PC-9 (cell line): Measurements from ENCODE around the gene RPL32. TPM values are rescaled to one million over a fixed set of nuclear protein-coding genes. Genes with fewer than 3 reads are reported as not detected.

Experiments used
- BruUV-seq: library from RNA; stranded (reverse); fragments of 400-500 nt; replicated peaks from 2 replicates; lab custom pipeline; 2021; lab: Mats Ljungman, UMichigan
- CTCF ChIA-PET: fragments of 300-600 bp; sonication (Branson Sonifier 250); formaldehyde crosslinking; loops from one replicate; lab custom pipeline; 2022; ENCODE audit warnings: antibody characterized with exemption; lab: Charles Lee
- POLR2A ChIA-PET: fragments of 300-600 bp; sonication (Branson Sonifier 250); formaldehyde crosslinking; loops from one replicate; lab custom pipeline; 2022; ENCODE audit warnings: antibody characterized with exemption; ENCODE audit not compliant: unreplicated experiment; lab: Charles Lee
- DNase-seq, 2 experiments: peaks; one replicate each; pipeline versions ENCODE4 v3.0.0 to v3.0.0-alpha.2; 2015 to 2022; ENCODE audit warnings: mixed read lengths in 1 of 2
- H2AFZ ChIP-seq: fragments of 200-600 bp; sonication (generic); 2 replicates; pipeline ENCODE4 v1.8.1; 2017; ENCODE audit warnings: antibody characterized with exemption
- H3F3A ChIP-seq: fragments of 200-600 bp; sonication (generic); 2 replicates; pipeline ENCODE4 v1.8.1; 2017; ENCODE audit warnings: antibody characterized with exemption, mild to moderate bottlenecking, low read depth; ENCODE audit not compliant: insufficient read depth
- H3K27ac ChIP-seq: fragments of 200-600 bp; sonication (generic); 2 replicates; pipeline ENCODE4 v1.6.1; 2016; ENCODE audit warnings: mixed run types
- H3K27me3 ChIP-seq: fragments of 200-600 bp; sonication (generic); 2 replicates; pipeline ENCODE4 v1.6.1; 2016; ENCODE audit warnings: low read depth, mixed run types; ENCODE audit not compliant: insufficient read depth
- H3K36me3 ChIP-seq: fragments of 200-600 bp; sonication (generic); 2 replicates; pipeline ENCODE4 v1.6.1; 2016; ENCODE audit warnings: low read depth, mixed run types
- H3K4me1 ChIP-seq: fragments of 200-600 bp; sonication (generic); replicated peaks from 2 replicates; pipeline ENCODE4 v1.6.1; 2016; ENCODE audit warnings: mixed run types; ENCODE audit not compliant: insufficient read depth
- H3K4me2 ChIP-seq: fragments of 200-600 bp; sonication (generic); 2 replicates; pipeline ENCODE4 v1.6.1; 2017; ENCODE audit warnings: mixed run types
- H3K4me3 ChIP-seq: fragments of 200-600 bp; sonication (generic); 2 replicates; pipeline ENCODE4 v1.6.1; 2016; ENCODE audit warnings: mixed run types
- H3K79me2 ChIP-seq: fragments of 200-600 bp; sonication (generic); 2 replicates; pipeline ENCODE4 v1.6.1; 2017; ENCODE audit warnings: low read depth, mixed run types
- H3K9me2 ChIP-seq: fragments of 200-600 bp; sonication (generic); 2 replicates; pipeline ENCODE4 v1.8.1; 2017; ENCODE audit warnings: mild to moderate bottlenecking; ENCODE audit not compliant: insufficient read depth
- H3K9me3 ChIP-seq: fragments of 200-600 bp; sonication (generic); 2 replicates; pipeline ENCODE4 v1.8.1; 2016; ENCODE audit warnings: low read depth; ENCODE audit not compliant: insufficient read depth
- H4K20me1 ChIP-seq: fragments of 200-600 bp; sonication (generic); 2 replicates; pipeline ENCODE4 v1.8.1; 2017; ENCODE audit not compliant: insufficient read depth
- EZH2 ChIP-seq: fragments of 200-600 bp; sonication (generic); IDR thresholded peaks from 2 replicates; pipeline ENCODE4 v1.8.0; 2017; ENCODE audit warnings: antibody characterized with exemption, low read depth
- intact Hi-C: fragments of 100-400 bp; cut with micrococcal nuclease; formaldehyde crosslinking; loops from one replicate; pipeline ENCODE4 v1.10.0; 2022; ENCODE audit not compliant: unreplicated experiment
- total RNA-seq: library from RNA; stranded (reverse); gene quantifications from 2 replicates; pipeline ENCODE4 v1.2.3, GENCODE V29; 2021
- TF ChIP-seq, protein P1 (sequence below): fragments of 200-600 bp; sonication (generic); conservative IDR thresholded peaks from 2 replicates; pipeline ENCODE4 v1.6.1; 2017; ENCODE audit warnings: mixed run types, antibody characterized with exemption, mild to moderate bottlenecking, moderate library complexity

The RPL32 gene
- total RNA-seq, 1 experiment from 2014 or later = 1,662 TPM

DNA sequence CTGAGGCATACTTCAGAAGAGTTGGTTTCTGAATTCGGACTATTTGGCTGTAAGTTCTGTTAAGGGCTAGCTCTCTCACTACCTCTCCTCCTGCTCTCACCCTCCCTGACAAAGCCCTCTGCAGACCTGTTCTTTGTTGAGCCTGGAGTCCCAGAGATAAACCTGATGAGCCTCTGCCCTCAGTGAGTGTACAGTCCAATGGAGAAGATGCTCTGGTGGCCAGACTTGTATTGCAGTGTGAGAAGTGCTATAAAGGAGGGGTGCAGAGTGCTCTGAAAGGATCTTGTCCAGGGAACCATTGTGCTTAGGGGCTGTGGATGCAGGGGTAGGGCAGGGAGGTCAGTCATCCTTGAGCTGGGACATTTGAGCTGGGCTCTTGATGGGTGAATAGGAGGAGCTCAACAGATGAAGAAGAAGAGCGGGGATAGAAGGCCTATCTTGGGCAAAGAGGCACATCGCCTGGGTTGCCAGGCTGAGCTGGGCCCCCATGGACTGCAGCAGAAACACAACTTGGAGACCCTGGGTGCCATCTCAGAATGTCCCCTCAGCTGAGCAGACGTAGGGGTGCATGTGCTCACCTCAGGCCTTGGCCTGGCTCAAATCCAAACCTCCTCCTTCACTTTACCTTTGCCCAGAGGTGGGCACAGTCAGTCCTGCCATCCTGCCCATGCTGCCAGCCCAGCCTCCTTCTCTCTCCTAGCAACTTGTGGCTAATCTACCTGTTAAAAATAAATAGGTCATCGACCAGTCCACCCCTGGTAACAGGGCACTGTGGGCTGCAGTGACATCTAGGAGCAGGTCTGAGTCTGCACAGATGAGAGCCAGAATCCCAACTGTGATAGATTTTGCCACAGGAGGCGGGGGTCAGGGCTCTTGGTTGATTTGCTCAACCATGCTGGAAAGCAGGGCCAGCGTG, 41.6 kb downstream of the RPL32 start:
- ChIA-PET CTCF (no interaction called here), POLR2A (no interaction called here)
- no peak for DNase-seq
- H3K9me3 ChIP-seq = no peaks in the 10 kb centered on the region
- H3K4me3 ChIP-seq = no peak overlapping the region
- no peaks in the 10 kb centered on the region for H3K27me3 ChIP-seq
- no TSS peak for BruUV-seq
- TF ChIP-seq, protein P1, sequence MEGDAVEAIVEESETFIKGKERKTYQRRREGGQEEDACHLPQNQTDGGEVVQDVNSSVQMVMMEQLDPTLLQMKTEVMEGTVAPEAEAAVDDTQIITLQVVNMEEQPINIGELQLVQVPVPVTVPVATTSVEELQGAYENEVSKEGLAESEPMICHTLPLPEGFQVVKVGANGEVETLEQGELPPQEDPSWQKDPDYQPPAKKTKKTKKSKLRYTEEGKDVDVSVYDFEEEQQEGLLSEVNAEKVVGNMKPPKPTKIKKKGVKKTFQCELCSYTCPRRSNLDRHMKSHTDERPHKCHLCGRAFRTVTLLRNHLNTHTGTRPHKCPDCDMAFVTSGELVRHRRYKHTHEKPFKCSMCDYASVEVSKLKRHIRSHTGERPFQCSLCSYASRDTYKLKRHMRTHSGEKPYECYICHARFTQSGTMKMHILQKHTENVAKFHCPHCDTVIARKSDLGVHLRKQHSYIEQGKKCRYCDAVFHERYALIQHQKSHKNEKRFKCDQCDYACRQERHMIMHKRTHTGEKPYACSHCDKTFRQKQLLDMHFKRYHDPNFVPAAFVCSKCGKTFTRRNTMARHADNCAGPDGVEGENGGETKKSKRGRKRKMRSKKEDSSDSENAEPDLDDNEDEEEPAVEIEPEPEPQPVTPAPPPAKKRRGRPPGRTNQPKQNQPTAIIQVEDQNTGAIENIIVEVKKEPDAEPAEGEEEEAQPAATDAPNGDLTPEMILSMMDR = no peak
- no peak for TF ChIP-seq EZH2
- no peaks in the 10 kb centered on the region for H3K79me2 ChIP-seq
- H3K4me2 ChIP-seq = no peak overlapping the region
- H3K36me3 ChIP-seq = no peaks in the 10 kb centered on the region
- H3K9me2 ChIP-seq = no peaks in the 10 kb centered on the region
- no peak overlapping the region for H2AFZ ChIP-seq
- intact Hi-C loops = no loop called here
- no peaks in the 10 kb centered on the region for H3F3A ChIP-seq
- H3K27ac ChIP-seq = no peak overlapping the region
- no peaks in the 10 kb centered on the region for H4K20me1 ChIP-seq
- H3K4me1 ChIP-seq = no peaks in the 10 kb centered on the region

DNA sequence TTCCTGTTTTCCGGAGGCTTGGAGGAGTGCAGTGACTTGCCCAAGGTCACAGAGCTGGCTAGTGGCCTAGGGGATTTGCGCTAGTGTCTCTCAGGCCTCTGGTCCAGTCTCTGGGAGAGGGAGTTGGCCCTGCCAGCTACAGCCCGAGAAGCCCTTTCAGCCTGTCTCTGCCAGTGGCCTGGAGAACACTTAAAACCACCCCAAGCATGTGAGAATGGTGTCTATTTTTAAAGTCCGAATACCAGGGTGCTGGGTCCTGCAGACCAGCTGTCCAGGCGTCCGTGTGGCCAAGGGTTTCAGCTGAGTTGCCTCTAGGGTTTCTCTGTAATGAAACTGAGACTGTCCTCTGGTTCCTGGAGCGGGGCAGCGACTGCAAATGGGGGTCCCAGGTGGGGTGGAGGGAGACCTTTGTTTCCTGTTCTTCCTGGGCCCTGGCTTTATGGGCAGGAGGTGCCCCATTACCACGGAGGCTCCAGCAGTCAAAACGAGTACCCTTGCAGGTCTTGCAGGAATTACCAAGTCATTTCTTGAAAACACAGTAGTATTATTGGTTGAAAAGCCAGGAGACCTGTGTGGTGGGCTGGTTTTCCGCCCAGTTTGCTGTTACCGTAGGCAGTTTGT, 42.7 kb downstream of the RPL32 start:
- Histone ChIP-seq H3K36me3 (no peaks in the 10 kb centered on the region), H3K9me2 (no peaks in the 10 kb centered on the region), H2AFZ (no peak overlapping the region), H3K9me3 (no peaks in the 10 kb centered on the region), H3K4me2 (no peak overlapping the region), H3K4me3 (no peak overlapping the region), H3F3A (no peaks in the 10 kb centered on the region), H4K20me1 (no peaks in the 10 kb centered on the region), H3K27ac (no peak overlapping the region), H3K27me3 (no peaks in the 10 kb centered on the region), H3K4me1 (no peaks in the 10 kb centered on the region), H3K79me2 (no peaks in the 10 kb centered on the region)
- POLR2A ChIA-PET = no interaction called here
- no peak for DNase-seq
- CTCF ChIA-PET = no interaction called here
- no peak for TF ChIP-seq EZH2
- TF ChIP-seq, protein P1 = no peak
- intact Hi-C loops = no loop called here
- BruUV-seq = no TSS peak

DNA sequence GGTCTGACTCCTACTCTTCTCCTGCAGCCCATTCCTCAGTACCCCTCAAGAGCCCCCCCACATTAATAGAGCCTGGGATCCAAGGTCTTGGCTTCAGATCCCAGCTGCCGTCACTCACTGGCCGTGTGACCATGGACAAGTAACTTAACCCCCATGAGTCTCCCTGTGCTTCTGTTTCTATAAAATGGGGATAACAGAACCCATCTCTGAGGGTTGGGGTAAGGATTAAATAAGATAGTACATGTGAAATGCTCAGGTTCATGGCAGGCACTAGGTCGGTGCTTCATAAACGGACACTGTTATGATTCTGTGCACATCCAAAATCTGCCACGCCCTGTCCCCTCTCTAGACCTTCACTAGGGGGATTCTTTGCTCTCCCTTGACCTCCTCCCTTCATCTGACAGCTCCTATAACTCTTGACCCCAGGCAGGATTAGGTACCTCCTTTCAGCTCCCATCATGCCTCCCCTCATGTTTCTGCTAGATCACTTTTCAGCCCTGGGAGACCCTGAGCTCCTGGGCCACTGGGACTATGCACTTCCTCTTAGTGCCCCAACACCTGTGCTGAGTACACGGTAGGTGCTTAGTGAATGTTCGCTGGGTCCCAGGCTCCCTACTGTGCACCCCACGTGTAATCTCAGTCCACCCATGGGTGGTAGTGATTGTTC, 43.3 kb downstream of the RPL32 start:
- Histone ChIP-seq H3K9me2 (no peaks in the 10 kb centered on the region), H3K27ac (no peak overlapping the region), H3K79me2 (no peaks in the 10 kb centered on the region), H3K4me1 (no peaks in the 10 kb centered on the region), H3K27me3 (no peaks in the 10 kb centered on the region), H3K4me2 (no peak overlapping the region), H3F3A (no peaks in the 10 kb centered on the region), H3K4me3 (no peak overlapping the region), H3K9me3 (no peaks in the 10 kb centered on the region), H2AFZ (no peak overlapping the region), H4K20me1 (no peaks in the 10 kb centered on the region), H3K36me3 (no peaks in the 10 kb centered on the region)
- ChIA-PET CTCF (no interaction called here), POLR2A (no interaction called here)
- no peak for DNase-seq
- intact Hi-C loops = no loop called here
- BruUV-seq = no TSS peak
- TF ChIP-seq, protein P1 = no peak
- TF ChIP-seq EZH2 = no peak
